Sigmoid colon (tissue), 7 donors: ENCODE data around the gene KCNIP2. TPM values are rescaled to one million over a fixed set of nuclear protein-coding genes. Genes with fewer than 3 reads are reported as not detected.

Experiments
- DNase-seq: peaks from one replicate; pipeline ENCODE4 v3.0.0-alpha.2; 2019
- H3K27ac ChIP-seq, 4 donors: fragments of 200-600 bp; sonication (generic); one replicate each; pipeline ENCODE4 v1.5.1; 2016 to 2019; ENCODE audit warnings: mild to moderate bottlenecking in 1 of 4
- H3K27me3 ChIP-seq, 3 donors: fragments of 200-600 bp; sonication (generic); one replicate each; pipeline ENCODE4 v1.5.1; 2019; ENCODE audit warnings: mild to moderate bottlenecking in 1 of 3
- H3K36me3 ChIP-seq, 4 donors: fragments of 200-600 bp; sonication (generic); one replicate each; pipeline ENCODE4 v1.5.1; 2016 to 2019
- H3K4me1 ChIP-seq, 4 donors: fragments of 200-600 bp; sonication (generic); one replicate each; pipeline ENCODE4 v1.5.1; 2017 to 2019
- H3K4me3 ChIP-seq, 4 donors: fragments of 200-600 bp; sonication (generic); one replicate each; pipeline ENCODE4 v1.5.1; 2017 to 2019; ENCODE audit warnings: mild to moderate bottlenecking in 2 of 4, moderate library complexity in 1 of 4
- H3K9me3 ChIP-seq, 4 donors: fragments of 200-600 bp in 3 of 4; sonication (generic) in 3 of 4; one replicate each; pipeline versions ENCODE4 v1.5.1 to v1.6.1; 2013 to 2019
- EP300 ChIP-seq, 4 donors: sonication (generic); formaldehyde crosslinking; IDR thresholded peaks; one replicate each; pipeline ENCODE4 v1.6.1; 2017; ENCODE audit warnings: antibody characterized with exemption in 4 of 4
- POLR2A ChIP-seq, 2 donors: fragments of 450-650 bp; IDR thresholded peaks; one replicate each; pipeline ENCODE4 v1.6.1; 2016; ENCODE audit warnings: antibody characterized with exemption in 2 of 2, mild to moderate bottlenecking in 2 of 2, moderate library complexity in 2 of 2
- POLR2AphosphoS5 ChIP-seq, 4 donors: sonication (generic); formaldehyde crosslinking; IDR thresholded peaks; one replicate each; pipeline ENCODE4 v1.6.1; 2017; ENCODE audit warnings: antibody characterized with exemption in 4 of 4
- WGBS, 2 donors: extraction: QIAGEN DNeasy Blood & Tissue Kit; methylation state at CpG; one replicate each; pipeline ENCODE4 v1.1.7; 2013; 5-methylcytosine and 5-hydroxymethylcytosine counted together
- intact Hi-C: fragments of 100-400 bp; cut with DNase I; formaldehyde crosslinking; loops from one replicate; pipeline ENCODE4 v1.15.1; 2023
- polyA plus RNA-seq, 3 donors: library from polyadenylated mRNA; stranded (reverse); fragments of 200-250 nt; gene quantifications; one replicate each; pipeline ENCODE4 v1.2.3, GENCODE V29; 2013
- total RNA-seq, 4 donors: library from RNA; depleted of rRNA; stranded (reverse); fragments of >200 nt; gene quantifications; one replicate each; pipeline ENCODE4 v1.1.0, GENCODE V29; 2016
- TF ChIP-seq, protein P1 (sequence below), 4 experiments: fragments of 450-650 bp in 3 of 4; fragments of 200-600 bp in 1 of 4; IDR thresholded peaks; one replicate each; pipeline ENCODE4 v1.5.1; 2016 to 2019; ENCODE audit warnings: antibody characterized with exemption in 4 of 4, mild to moderate bottlenecking in 3 of 4, moderate library complexity in 2 of 4
- donor health status: healthy with polysubstance abuse.
- donor health status: Bipolar disorder and iron deficiency.
- donor health status: healthy.

The KCNIP2 gene
- total and polyA plus RNA-seq, 7 donors: 1.8 to 7.1 (median 3.3) TPM; not detected in 2

DNA sequence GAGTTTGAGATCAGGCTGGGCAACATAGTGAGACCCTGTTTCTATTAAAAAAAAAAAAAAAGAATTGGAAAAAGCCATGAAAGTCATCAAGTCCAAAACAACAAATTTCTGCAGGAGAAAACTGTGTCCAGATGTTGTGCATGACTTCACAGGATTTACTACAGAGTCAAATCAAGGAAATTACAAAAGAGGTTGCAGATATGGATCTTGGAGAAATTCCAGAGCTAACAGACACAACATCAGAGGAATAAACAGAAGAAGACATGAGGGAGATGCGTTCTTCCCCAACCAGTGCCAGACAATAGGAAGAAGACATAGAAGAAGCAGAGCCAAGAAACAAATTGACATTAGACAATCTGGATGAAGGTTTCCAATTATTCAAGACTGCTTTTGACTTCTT, 24.3 kb upstream of the KCNIP2 start:
- Histone ChIP-seq H3K9me3 (peaks cover 0 to 2% (median 0%) of the 10 kb centered on the region in 4 donors), H3K27me3 (no peaks in the 10 kb centered on the region), H3K4me1 (no peaks in the 10 kb centered on the region), H3K27ac (no peak overlapping the region), H3K4me3 (no peak overlapping the region), H3K36me3 (no peaks in the 10 kb centered on the region)
- no peak for DNase-seq
- WGBS, 2 donors: 75 to 81% methylated on average over 1 of the region's 1 CpG
- TF ChIP-seq, protein P1, sequence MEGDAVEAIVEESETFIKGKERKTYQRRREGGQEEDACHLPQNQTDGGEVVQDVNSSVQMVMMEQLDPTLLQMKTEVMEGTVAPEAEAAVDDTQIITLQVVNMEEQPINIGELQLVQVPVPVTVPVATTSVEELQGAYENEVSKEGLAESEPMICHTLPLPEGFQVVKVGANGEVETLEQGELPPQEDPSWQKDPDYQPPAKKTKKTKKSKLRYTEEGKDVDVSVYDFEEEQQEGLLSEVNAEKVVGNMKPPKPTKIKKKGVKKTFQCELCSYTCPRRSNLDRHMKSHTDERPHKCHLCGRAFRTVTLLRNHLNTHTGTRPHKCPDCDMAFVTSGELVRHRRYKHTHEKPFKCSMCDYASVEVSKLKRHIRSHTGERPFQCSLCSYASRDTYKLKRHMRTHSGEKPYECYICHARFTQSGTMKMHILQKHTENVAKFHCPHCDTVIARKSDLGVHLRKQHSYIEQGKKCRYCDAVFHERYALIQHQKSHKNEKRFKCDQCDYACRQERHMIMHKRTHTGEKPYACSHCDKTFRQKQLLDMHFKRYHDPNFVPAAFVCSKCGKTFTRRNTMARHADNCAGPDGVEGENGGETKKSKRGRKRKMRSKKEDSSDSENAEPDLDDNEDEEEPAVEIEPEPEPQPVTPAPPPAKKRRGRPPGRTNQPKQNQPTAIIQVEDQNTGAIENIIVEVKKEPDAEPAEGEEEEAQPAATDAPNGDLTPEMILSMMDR (IDR thresholded peaks at IDR 0.05): no peak
- TF ChIP-seq POLR2A (IDR thresholded peaks at IDR 0.05): no peak
- TF ChIP-seq POLR2AphosphoS5 (IDR thresholded peaks at IDR 0.05): no peak
- TF ChIP-seq EP300 (IDR thresholded peaks at IDR 0.05): no peak
- intact Hi-C loops: no loop called here

DNA sequence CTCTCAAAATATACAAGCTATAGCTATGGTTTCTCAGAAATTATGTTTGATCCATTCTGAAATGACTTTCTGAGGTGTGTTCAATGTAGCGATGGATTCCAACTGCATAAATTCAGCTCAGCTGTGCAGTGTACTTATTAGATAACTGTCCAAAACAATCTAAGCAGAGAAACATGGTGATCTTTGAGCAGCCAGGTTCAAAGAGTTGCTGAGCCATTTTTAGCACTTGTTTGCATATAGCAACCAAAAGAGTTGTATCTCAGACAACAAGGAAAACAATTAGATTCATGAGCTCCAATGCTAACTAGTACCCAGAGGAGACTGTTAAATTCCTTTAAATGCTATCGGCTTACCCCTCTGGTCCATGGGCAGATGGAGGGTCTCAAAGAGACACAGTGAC, 15.9 kb upstream of the KCNIP2 start:
- Histone ChIP-seq H3K27ac (no peak overlapping the region), H3K36me3 (peaks cover 0 to 3% (median 0%) of the 10 kb centered on the region in 4 donors), H3K9me3 (no peaks in the 10 kb centered on the region), H3K4me3 (no peak overlapping the region), H3K4me1 (no peaks in the 10 kb centered on the region), H3K27me3 (no peaks in the 10 kb centered on the region)
- TF ChIP-seq, protein P1 (IDR thresholded peaks at IDR 0.05): no peak
- no peak for TF ChIP-seq EP300 (IDR thresholded peaks at IDR 0.05)
- no peak for TF ChIP-seq POLR2AphosphoS5 (IDR thresholded peaks at IDR 0.05)
- TF ChIP-seq POLR2A (IDR thresholded peaks at IDR 0.05): no peak
- DNase-seq: no peak
- intact Hi-C loops: no loop called here
- 96% methylated on average over 2 of the region's 2 CpGs for WGBS, 2 donors

DNA sequence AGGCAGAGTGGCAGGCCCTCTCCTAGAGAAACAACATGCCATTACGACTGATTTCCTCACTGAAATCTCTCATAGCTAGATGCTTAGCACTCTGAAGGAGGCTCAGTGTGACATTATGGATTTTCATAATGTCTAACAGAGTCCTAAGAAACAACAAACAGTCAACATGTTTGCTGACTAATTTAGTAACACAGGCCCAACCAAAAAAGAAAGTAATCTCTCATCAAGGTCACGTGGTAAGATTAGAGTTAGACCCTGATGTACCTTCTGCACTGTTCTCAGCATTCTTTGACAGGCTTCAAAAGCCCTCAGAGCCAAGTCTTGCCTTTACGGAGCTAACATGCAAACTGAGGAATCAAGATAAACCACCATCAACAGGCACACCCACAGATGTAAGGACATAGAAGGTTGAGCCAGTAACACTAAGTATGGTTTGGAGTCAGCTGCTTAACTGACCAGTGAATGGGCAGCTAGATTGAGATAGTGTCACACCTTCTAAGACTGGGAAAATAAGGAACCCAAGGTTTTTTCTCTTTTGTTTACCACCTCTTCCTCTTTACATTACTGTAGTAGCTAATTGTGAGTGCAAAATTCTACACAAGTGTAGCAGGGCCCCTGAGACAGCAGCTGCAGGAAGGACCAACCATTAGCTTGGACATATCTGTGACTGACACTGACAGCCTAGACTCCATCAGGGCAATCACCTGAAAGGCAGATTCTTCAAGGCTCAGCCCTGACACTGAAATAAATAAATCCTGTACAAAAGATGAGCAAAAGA, 15.3 kb upstream of the KCNIP2 start:
- no peak overlapping the region for H3K27ac ChIP-seq
- H3K4me1 ChIP-seq: no peaks in the 10 kb centered on the region
- intact Hi-C loops: no loop called here
- peaks cover 0 to 3% (median 0%) of the 10 kb centered on the region in 4 donors for H3K36me3 ChIP-seq
- TF ChIP-seq EP300 (IDR thresholded peaks at IDR 0.05): no peak
- TF ChIP-seq, protein P1 (IDR thresholded peaks at IDR 0.05): no peak
- no peak for TF ChIP-seq POLR2AphosphoS5 (IDR thresholded peaks at IDR 0.05)
- TF ChIP-seq POLR2A (IDR thresholded peaks at IDR 0.05): no peak
- no peak for DNase-seq
- H3K4me3 ChIP-seq: no peak overlapping the region
- WGBS, 2 donors: 81 to 89% methylated on average over 3 of the region's 3 CpGs
- H3K9me3 ChIP-seq: no peaks in the 10 kb centered on the region
- no peaks in the 10 kb centered on the region for H3K27me3 ChIP-seq

DNA sequence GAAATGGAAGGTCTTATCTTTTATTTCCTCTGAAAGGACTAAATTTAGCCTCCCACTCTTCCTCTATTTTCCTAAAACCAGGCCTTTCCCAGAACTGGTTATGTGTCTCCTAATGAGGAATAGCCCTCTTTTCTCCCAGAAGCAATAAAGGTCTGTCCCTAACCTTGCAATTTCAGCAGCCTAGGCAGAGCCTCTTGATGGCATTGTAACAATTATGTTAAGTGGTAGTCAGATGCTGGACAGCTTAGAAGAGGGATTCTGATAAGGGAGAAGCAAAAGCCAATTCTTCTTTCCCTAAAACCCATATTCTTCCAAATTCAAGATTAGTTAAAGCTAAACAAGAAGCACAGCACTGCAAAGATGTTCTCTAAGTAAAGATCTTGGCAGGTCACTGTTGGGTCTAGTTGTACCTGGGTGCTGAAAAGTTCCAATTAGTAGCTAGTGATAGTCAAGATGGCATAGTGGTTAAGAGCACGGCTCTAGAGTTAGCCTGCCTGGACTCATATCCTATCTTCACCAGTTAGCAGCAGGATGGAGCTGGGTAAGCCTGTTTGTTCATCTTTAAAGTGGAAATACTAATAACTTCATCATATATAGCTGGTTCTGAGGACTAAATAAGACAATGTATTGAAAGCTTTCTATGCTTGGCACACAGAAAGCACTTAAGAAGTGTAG, 14.3 kb upstream of the KCNIP2 start:
- 51 to 100% methylated on average over 1 of the region's 1 CpG for WGBS, 2 donors
- no peak overlapping the region for H3K4me3 ChIP-seq
- peaks cover 0 to 3% (median 0%) of the 10 kb centered on the region in 4 donors for H3K36me3 ChIP-seq
- DNase-seq: no peak
- no peak overlapping the region for H3K27ac ChIP-seq
- intact Hi-C loops: no loop called here
- no peaks in the 10 kb centered on the region for H3K4me1 ChIP-seq
- H3K9me3 ChIP-seq: no peaks in the 10 kb centered on the region
- no peaks in the 10 kb centered on the region for H3K27me3 ChIP-seq
- TF ChIP-seq, protein P1 (IDR thresholded peaks at IDR 0.05): no peak
- TF ChIP-seq POLR2A (IDR thresholded peaks at IDR 0.05) (no peak), EP300 (IDR thresholded peaks at IDR 0.05) (no peak), POLR2AphosphoS5 (IDR thresholded peaks at IDR 0.05) (no peak)
